Activated CD4-positive, CD25-positive, alpha-beta regulatory T cell treated with anti-CD3 and anti-CD28 coated beads, Interleukin-2, amount 50 U/mL, for 24 hours (primary cell): ENCODE data around the gene HOXB13.

Experiments used
- ATAC-seq, 2 donors: fragments of 150-1000 bp; cut with Tn5 transposase; one replicate each; pipeline ENCODE4 v1.10.0; 2021; ENCODE audit warnings: mild to moderate bottlenecking in 1 of 2, moderate library complexity in 1 of 2

HOXB13 gene

DNA sequence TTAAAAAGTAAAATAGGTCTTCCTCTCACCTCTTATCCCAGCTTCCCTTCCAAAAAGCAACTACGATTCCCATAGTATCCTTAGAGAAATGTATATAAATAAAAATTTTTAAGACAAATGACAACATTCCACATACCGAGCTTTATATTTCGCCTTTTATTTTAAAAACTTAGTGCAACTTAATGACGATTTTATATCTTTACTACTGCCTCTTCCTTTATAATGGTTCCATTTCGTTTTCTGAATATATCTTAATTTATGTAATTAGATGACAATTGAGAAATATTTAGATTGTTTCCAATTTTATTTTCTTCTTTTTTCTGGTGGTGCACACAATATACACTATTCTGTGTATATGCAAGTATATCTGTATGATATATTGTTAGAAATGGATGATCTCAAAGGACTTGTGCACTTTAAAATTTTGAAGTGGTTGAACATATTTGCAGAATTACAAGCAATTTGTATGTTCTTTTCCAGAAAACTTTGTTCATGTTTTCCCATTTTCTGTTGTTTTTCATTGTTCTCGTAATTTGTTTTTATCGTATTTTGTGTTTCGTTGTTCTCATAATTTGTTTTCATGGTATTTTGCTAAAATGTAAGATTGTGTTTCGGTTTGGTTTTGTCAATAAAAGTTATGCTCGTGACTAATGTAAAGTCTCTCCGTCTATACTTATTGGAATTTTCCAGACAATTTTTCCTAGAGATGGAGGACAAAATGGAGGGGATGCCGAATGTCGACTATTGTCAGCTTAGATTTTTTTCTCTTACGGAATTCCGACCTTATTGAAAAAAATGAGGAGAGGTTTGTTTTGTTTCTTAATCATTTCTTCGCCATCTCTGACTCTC lies 20.4 kb upstream of the HOXB13 start:
- ATAC-seq, result no peak

GRCh38 chr17:48747445-48748363 lies 19.2 kb upstream of the HOXB13 start:
- no peak for ATAC-seq

DNA sequence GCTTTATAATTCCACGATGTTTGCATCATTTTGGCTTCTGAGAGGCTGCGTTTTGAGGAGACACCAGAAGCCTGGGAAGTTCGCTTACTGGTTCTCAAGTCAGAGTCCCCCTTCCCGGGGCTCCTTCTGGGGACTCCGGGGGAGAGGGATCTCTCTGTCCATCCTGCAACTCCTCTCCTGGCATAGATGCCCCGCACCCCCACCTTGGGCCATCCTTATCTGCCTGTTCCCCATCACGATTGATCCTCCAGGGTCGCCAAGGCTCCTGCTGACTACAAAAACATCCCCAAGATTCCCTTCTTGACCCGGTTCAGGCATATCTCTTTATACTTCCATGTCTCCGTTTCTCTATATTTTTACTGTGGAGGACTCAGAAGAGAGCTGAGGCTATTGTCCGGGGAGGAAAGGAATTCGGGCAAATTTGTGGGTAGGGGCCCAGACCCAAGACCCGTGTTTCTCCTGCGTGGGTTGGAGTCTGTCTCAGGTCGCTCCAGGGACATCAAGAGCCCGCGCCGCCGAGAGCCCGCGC lies 18.4 kb upstream of the HOXB13 start:
- no peak for ATAC-seq

DNA sequence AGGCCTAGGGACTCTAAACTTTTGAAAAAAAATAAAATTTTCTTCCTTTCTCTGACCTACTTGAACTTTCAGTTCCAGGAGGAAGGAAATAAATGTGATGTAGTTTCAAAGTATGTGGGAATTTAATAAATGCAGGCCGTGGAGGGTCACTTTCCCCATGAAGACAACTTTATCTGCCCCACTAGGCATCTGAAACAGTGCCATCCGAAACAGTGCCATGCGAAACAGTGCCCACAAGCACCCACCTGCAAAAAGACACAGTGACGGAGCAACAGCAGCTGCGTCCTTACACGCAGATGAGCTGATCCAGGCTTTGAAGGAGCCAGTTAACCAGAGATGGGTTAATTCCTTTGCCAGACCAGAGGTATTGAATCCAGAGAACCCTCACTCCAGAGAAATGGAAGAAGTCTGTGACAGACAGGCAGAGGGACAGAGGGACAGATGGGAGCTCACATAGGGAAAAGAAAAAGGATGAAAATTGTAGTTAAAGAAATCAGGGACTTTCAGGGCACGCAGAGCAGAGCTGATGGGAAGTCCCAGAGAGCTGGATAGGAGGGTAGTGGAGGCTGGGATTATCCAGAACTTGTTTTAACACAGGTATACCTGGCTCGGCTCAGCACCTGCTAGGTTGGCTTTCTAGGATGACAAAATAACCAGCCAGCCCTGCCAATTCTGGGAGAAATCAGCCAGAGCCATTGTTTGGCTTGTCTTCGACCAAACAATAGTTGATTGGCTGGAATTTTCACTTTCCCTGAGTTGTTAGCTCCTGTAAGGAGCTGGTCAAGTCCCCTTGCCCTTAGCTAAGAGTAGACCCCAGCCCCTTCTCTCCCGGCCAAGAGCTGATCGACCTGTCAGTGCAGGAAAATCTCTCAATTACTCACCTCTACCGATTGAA lies 17.1 kb upstream of the HOXB13 start:
- ATAC-seq, result no peak

DNA sequence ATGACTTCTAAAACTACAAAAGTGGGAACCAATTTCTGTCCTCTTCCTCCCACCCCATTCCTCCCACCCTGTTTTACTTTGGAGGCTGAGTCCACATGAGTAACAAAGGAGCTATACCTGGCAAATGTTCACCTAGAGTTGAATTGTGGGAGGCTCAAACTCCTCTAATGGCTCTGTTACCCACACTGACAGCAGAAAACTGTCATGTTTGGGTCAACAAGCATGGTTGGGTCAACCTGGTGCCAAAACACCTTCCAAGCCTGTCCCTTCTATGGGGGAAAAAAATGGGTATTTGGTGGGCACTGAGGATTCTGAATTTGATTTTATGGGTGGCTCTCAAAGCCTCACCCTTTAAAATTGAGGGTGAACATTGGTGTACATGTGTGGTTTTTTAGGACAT lies 12.0 kb upstream of the HOXB13 start:
- ATAC-seq, result no peak

DNA sequence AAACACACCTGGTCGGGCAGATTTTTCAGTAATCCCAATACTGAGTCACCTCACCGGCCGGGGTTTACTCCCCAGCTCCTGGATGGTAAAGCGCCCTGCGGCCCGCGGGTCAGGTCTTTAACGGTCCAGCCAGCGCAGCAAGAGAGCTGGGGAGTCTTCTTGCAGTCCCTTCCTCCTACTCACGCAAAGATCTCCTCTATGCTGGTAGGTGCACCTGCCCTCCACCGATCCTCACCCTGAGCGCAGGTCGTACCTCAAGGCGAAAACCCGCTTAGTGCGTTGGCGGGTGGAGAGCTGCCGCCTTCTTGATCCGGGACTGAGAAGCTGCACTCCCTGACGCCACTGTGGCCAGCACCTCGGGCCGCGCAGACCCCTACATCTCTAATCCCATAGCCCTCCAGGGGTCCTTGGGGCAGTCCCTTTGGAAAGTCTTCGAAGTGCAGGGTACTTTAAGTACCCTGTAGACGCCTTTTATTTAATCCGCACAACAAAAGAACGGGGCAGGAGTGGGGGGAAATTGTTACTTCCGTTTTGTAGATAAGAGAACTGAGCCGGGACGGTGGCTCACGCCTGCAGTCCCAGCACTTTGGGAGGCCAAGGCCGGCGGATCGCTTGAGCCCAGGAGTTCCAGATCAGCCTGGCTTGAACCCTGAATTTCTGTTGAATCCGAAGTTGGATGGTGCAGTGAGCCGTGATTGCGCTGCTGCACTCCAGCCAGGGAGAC lies 10.4 kb upstream of the HOXB13 start:
- no peak for ATAC-seq

GRCh38 chr17:48738424-48738802 lies 9.9 kb upstream of the HOXB13 start:
- no peak for ATAC-seq

DNA sequence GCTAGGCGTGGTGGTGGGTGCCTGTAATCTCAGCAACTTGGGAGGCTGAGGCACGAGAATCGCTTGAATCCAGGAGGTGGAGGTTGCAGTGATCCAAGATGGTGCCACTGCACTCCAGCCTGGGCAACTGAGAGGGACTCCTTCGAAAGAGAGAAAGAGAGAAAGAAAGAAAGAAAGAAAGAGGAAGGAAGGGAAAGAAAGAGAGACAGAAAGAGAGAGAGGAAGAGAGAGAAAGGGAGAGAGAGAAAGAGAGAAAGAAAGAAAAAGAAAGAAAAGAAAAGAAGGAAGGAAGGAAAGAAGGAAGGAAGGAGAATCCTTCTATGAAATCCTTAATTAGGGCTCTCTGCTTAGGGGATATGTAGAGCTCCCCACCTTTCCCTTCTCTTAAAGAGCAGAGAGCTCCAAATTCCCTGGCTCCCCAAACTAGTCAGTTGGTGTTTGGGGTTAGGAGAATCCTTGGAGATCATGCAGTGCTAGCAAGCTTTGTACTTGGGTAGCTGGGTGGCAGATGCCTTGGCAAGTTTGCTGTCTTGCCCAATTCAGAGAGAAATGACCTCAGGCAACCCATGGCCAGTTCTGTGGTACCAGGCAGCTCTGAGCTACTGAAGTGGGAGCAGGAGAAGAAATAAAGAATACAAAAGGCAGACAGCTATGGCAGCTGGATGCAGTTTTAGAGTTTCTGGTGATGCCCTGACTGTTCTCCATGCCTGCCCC lies 8.9 kb upstream of the HOXB13 start:
- ATAC-seq, result no peak

DNA sequence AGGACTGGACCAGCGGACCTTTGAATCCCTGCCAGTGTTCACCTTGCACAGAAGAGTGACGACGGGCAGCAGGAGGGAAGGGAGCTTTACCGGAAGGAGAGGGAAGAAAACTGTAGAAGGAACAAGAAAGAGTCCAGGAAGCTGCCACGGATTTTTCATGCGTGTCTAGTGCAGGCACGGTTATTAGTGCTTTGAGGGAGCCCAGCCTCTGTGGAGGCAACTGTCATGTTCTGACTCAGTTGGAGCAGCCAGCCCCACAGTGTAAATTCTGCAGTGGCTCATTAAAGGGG lies 6.5 kb upstream of the HOXB13 start:
- ATAC-seq, result no peak

GRCh38 chr17:48734333-48735061 lies 5.9 kb upstream of the HOXB13 start:
- no peak for ATAC-seq

GRCh38 chr17:48733632-48734328 lies 5.2 kb upstream of the HOXB13 start:
- ATAC-seq, result no peak

GRCh38 chr17:48732688-48733629 lies 4.4 kb upstream of the HOXB13 start:
- no peak for ATAC-seq

DNA sequence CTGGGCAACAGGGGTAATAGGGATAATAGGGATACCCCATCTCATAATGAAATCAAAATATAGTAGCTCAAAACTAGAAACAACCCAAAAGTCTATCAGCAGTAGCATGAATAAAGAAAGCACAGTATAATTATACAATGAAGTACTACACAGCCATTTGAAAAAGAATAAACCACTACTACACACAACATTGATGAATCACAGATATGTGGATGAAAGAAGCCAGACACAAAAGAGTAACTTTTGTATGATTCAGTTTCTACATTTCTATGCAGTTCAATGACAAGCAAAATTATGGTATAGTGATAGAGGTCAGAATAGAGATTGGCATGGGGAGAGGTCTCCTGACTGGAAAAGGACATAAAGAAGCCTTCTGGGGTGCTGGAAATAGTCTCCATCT lies 2.8 kb upstream of the HOXB13 start:
- peak; percentile 32 to 61 for ATAC-seq

DNA sequence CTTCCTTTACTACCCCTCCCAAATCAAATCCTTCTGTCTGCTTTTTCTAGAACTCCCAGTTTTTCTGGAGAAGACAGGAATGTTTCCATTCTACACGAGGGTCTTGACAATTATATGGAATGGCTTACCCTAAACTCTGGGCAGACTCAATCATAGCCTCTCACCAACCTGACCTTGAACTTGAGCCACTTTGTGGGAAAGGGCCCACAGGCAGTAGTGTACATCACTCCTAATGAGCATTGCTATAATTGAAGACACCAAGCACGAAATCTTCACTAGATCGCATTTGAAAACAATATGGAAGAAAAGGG lies 1.6 kb upstream of the HOXB13 start:
- ATAC-seq, result no peak

DNA sequence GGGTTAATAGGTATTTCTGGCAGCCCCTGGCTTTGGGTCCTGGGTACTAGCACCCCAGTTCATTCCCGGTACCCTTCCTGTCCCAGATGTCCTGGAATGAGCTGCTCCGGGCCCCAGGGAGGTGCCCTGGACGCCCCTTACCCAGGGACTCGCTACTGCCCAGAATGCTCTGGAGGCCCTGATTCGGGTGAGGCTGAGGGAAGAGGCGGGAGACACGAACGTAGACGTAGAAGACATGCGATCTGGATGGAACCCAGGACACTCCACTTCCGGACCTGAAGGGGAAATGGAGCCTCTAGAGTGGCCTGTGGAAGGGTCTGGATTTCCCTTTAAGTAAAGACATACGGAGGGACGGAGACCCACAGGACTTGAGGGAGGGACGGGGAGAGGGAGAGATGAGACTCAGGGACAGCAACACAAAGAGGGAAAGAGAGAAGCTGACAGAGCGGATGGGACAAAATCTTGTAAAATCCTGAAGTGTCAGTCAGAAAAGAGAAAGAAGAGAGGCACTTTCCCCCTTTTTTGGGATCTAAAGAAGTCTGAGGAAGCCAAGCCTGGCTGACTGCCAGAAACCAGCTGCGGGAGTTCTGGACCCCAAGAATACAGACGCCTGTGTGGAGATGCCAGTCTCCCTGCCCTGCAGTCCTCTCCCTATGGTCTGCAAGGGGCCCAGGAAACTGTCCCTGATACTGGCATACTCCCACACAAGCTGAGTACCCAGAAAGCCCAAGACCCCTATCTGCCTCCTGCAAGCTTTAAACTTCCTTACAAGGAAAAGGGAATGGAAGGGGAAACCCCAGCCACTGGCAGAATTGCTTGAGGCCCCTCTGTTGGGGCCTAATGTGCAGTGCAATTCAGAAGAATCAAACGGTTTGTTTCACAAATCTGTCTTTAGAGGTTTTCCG lies 1.0 kb upstream of the HOXB13 start:
- ATAC-seq, result no peak

DNA sequence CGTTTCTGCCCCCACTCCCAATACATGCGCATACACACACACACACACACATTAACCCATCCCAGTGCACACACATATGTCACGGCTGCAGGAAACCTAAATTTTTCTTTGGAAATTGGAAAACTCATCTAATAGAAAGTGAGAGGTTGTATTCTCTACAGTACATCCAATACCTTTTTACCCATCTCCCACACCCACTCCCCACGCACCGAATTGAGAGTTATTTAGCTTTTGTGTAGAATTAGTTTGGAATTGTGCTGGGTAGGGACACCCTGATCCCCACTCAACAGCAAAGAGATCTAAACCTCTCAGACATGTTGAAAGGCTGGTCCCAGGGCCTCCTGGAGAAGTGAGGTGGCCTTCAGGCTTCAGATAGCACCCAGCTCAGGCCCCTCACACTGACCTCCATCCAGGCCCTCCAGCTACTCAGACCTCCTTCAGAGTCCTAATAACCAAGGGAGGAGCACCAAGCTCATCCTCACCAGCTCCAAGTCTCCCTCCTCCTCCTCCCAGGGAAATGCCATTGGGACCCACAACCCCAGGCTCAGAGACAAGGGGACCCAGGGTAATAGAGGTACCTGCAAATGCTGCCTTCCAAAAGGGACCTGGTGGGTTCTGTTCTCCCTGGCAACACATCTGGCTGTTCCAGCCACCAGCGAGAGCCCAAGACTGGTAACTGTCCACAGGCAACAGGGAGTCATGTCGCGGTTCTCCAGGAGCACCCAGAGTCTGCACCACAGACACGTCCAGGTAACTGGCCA lies 955 bp downstream of the HOXB13 start:
- ATAC-seq, result no peak

- no peak for ATAC-seq
Observed at GRCh38 chr17:48726916-48727286, 1.6 kb downstream of the HOXB13 start.
